T follicular helper cell (primary cell): Measurements from ENCODE around the gene HADHA.

ENCODE experiments used
- DNase-seq: peaks from one replicate; pipeline ENCODE4 v3.0.0-alpha.2; 2020; ENCODE audit warnings: low read depth

The HADHA gene

GRCh38 chr2:26191316-26192159 is 52.9 kb downstream of the HADHA start:
- no peak for DNase-seq

GRCh38 chr2:26190369-26190768 is 54.1 kb downstream of the HADHA start:
- no peak for DNase-seq

- no peak for DNase-seq
Measured at GRCh38 chr2:26189751-26190150, 54.7 kb downstream of the HADHA start.

- DNase-seq: no peak
Measured at GRCh38 chr2:26189123-26189522, 55.3 kb downstream of the HADHA start.

- DNase-seq: no peak
Measured at GRCh38 chr2:26187537-26188104, 56.8 kb downstream of the HADHA start.

- no peak for DNase-seq
Measured at GRCh38 chr2:26187114-26187513, 57.3 kb downstream of the HADHA start.

GRCh38 chr2:26185954-26186770 is 58.3 kb downstream of the HADHA start:
- no peak for DNase-seq

GRCh38 chr2:26185304-26185928 is 59.0 kb downstream of the HADHA start:
- no peak for DNase-seq

- DNase-seq: peak; percentile 78
Measured at GRCh38 chr2:26184555-26185303, 59.7 kb downstream of the HADHA start.

- no peak for DNase-seq
Measured at GRCh38 chr2:26184121-26184520, 60.3 kb downstream of the HADHA start.

GRCh38 chr2:26182887-26183630 is 61.4 kb downstream of the HADHA start:
- DNase-seq: no peak

- no peak for DNase-seq
Measured at GRCh38 chr2:26182441-26182840, 62.0 kb downstream of the HADHA start.

GRCh38 chr2:26179446-26179913 is 65.0 kb downstream of the HADHA start:
- DNase-seq: no peak

- DNase-seq: no peak
Measured at GRCh38 chr2:26178746-26179436, 65.5 kb downstream of the HADHA start.

GRCh38 chr2:26178246-26178645 is 66.2 kb downstream of the HADHA start:
- DNase-seq: no peak

GRCh38 chr2:26177122-26177521 is 67.3 kb downstream of the HADHA start:
- no peak for DNase-seq

GRCh38 chr2:26176279-26176615 is 68.2 kb downstream of the HADHA start:
- DNase-seq: no peak

GRCh38 chr2:26175466-26176278 is 68.8 kb downstream of the HADHA start:
- DNase-seq: no peak
